ENCODE data around the gene DNAH14.
A peak's percentile ranks its signal among the peaks of the same experiment; 100 is the strongest.
"Not testable (repeated sequence)": the region's sequence is repeated elsewhere in the genome, so short reads cannot be mapped to it uniquely, and the experiment has no call there.

DNAH14 gene

DNA sequence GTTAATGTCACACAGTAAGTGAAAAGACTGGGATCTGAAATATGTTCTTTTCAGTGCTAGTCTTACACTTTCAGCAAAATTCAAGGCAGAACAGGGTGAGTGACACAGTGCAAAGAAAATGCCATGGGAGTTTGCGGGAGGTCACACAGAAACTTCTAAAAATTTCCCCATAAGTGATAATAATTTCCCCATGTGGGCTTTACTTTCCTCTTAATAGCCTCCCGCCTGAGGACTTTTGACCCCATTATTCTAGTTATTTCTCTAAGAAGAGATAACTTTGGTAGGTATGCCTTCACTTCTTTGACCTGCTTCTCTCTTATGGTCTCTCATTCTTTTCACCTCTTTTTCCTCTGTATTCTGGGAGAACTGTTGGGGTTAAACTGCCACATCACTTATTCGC lies 8.1 kb upstream of the DNAH14 start:
- no peak overlapping the region for H2BK5ac ChIP-seq (ENCODE audit: low read length)
- no peak overlapping the region for H3K18ac ChIP-seq (ENCODE audit: low read length)
- no peak for DNase-seq (ENCODE audit: low spot score)

DNA sequence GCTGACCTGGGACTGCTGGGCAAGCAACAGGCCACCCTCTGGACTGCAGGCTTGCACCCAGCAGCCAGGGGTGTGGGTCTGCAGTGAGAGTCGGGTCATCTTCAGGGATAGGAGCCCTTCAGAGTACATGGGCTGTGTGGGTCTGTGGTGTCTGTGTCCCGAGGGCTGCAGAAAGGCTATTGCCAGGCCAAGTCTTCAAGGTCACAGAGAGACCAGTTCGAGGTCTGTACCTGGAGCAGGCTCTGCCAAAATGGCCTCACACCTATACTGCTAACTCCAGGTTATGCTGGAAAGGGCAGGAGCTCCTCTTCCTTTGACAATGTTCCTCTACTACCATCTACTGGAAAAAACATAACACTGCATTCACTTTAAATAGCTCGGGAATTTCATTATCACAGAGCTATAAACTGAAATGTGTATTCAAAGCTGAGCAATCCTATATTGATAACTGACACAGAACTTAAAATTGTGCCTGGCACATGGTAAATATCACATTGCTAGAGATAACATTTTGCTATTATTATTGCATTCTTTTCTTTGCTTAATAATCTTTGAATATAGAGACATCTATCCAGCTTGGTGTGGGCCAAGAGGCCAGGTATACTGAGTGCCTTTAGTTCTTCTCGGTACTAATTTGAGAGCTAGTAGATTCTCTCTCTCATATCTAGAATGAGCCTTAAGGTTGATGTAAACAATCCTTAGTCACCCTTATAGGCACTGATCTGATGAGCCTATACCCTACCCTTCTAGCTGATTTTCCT lies 6.9 kb upstream of the DNAH14 start:
- Histone ChIP-seq H4K91ac (ENCODE audit: low read depth, low read length, poor library complexity) (no peak overlapping the region), H3K27me3 (ENCODE audit: control insufficient read depth in 3 of 3, insufficient read depth in 3 of 3, low read depth in 1 of 3, low read length in 3 of 3) (no peaks in the 10 kb centered on the region), H2BK120ac (ENCODE audit: low read depth, low read length) (no peak overlapping the region), H2AFZ (ENCODE audit: low read length) (no peak overlapping the region), H3K36me3 (replicated peaks in 1 of 2; ENCODE audit: control insufficient read depth in 2 of 2, insufficient read depth in 2 of 2, low read length in 2 of 2) (no peaks in the 10 kb centered on the region), H3K27ac (replicated peaks; ENCODE audit: low read length) (no peak overlapping the region), H4K8ac (ENCODE audit: low read depth, low read length) (no peak overlapping the region), H2BK15ac (ENCODE audit: low read length) (no peak overlapping the region), H3K79me1 (ENCODE audit: low read depth, low read length) (no peaks in the 10 kb centered on the region), H3K9me3 (replicated peaks in 1 of 2; ENCODE audit: control insufficient read depth in 2 of 2, insufficient read depth in 1 of 2, low read depth in 1 of 2, low read length in 2 of 2) (no peaks in the 10 kb centered on the region), H3K9ac (ENCODE audit: low read depth, low read length, poor library complexity) (no peak overlapping the region), H2BK12ac (ENCODE audit: low read length) (no peak overlapping the region), H3K23ac (ENCODE audit: low read depth, low read length, poor library complexity) (no peak overlapping the region), H2AK5ac (ENCODE audit: low read depth, low read length) (no peak overlapping the region), H3K14ac (ENCODE audit: low read length) (no peak overlapping the region), H3K4me1 (ENCODE audit: control insufficient read depth in 2 of 2, insufficient read depth in 1 of 2, low read depth in 1 of 2, low read length in 2 of 2) (no peaks in the 10 kb centered on the region), H2BK5ac (ENCODE audit: low read length) (no peak overlapping the region), H3K18ac (ENCODE audit: low read length) (peak overlapping the region; percentile 80), H3K4ac (ENCODE audit: low read length) (no peak overlapping the region), H3K4me3 (ENCODE audit: low read length in 2 of 2) (no peak overlapping the region), H3K4me2 (ENCODE audit: insufficient read depth, low read length, poor library complexity, severe bottlenecking) (no peak overlapping the region)
- DNase-seq (ENCODE audit: low spot score), result peak; percentile 33
- WGBS, 2 donors (ENCODE audit: extremely low coverage in 2 of 2, insufficient read length in 2 of 2, insufficient replicate concordance in 1 of 2), result no CpG with 5 or more reads among the region's 5 CpGs

More for the DNA sequence above, 8.1 kb upstream of the DNAH14 start:
- no peak overlapping the region for H4K8ac ChIP-seq (ENCODE audit: low read depth, low read length)
- no peak overlapping the region for H3K4me3 ChIP-seq (ENCODE audit: low read length in 2 of 2)
- H2BK15ac ChIP-seq (ENCODE audit: low read length), result no peak overlapping the region
- no peak overlapping the region for H3K14ac ChIP-seq (ENCODE audit: low read length)
- no peak overlapping the region for H3K4me2 ChIP-seq (ENCODE audit: insufficient read depth, low read length, poor library complexity, severe bottlenecking)
- no peak overlapping the region for H3K4ac ChIP-seq (ENCODE audit: low read length)
- H2AFZ ChIP-seq (ENCODE audit: low read length), result no peak overlapping the region
- no peak overlapping the region for H3K23ac ChIP-seq (ENCODE audit: low read depth, low read length, poor library complexity)
- no peaks in the 10 kb centered on the region for H3K9me3 ChIP-seq (replicated peaks in 1 of 2; ENCODE audit: control insufficient read depth in 2 of 2, insufficient read depth in 1 of 2, low read depth in 1 of 2, low read length in 2 of 2)
- no peak overlapping the region for H2BK120ac ChIP-seq (ENCODE audit: low read depth, low read length)
- no peak overlapping the region for H2BK12ac ChIP-seq (ENCODE audit: low read length)
- H3K27me3 ChIP-seq (ENCODE audit: control insufficient read depth in 3 of 3, insufficient read depth in 3 of 3, low read depth in 1 of 3, low read length in 3 of 3), result no peaks in the 10 kb centered on the region
- H3K9ac ChIP-seq (ENCODE audit: low read depth, low read length, poor library complexity), result no peak overlapping the region
- H4K91ac ChIP-seq (ENCODE audit: low read depth, low read length, poor library complexity), result no peak overlapping the region
- H3K4me1 ChIP-seq (ENCODE audit: control insufficient read depth in 2 of 2, insufficient read depth in 1 of 2, low read depth in 1 of 2, low read length in 2 of 2), result no peaks in the 10 kb centered on the region
- no peaks in the 10 kb centered on the region for H3K36me3 ChIP-seq (replicated peaks in 1 of 2; ENCODE audit: control insufficient read depth in 2 of 2, insufficient read depth in 2 of 2, low read length in 2 of 2)
- WGBS, 2 donors (ENCODE audit: extremely low coverage in 2 of 2, insufficient read length in 2 of 2, insufficient replicate concordance in 1 of 2), result no CpG with 5 or more reads among the region's 3 CpGs
- H3K79me1 ChIP-seq (ENCODE audit: low read depth, low read length), result no peaks in the 10 kb centered on the region
- no peak overlapping the region for H2AK5ac ChIP-seq (ENCODE audit: low read depth, low read length)
- no peak overlapping the region for H3K27ac ChIP-seq (replicated peaks; ENCODE audit: low read length)

DNA sequence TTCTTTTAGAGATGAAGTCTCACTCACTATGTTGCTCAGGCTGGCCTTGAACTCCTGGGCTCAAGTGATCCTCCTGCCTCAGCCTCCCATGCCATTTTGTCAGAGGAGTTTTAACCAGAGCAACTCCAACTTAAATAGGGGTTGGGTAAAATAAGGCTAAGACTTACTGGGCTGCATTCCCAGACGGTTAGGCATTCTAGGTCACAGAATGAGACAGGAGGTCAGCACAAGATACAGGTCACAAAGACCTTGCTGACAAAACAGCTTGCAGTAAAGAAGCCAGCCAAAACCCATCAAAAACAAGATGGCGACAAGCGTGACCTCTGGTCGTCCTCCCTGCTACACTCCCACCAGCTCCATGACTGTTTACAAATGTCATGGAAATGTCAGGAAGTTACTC lies 5.7 kb upstream of the DNAH14 start:
- no peak overlapping the region for H3K18ac ChIP-seq (ENCODE audit: low read length)
- no peak overlapping the region for H3K9ac ChIP-seq (ENCODE audit: low read depth, low read length, poor library complexity)
- no peaks in the 10 kb centered on the region for H3K36me3 ChIP-seq (replicated peaks in 1 of 2; ENCODE audit: control insufficient read depth in 2 of 2, insufficient read depth in 2 of 2, low read length in 2 of 2)
- no peak overlapping the region for H3K4me2 ChIP-seq (ENCODE audit: insufficient read depth, low read length, poor library complexity, severe bottlenecking)
- H3K27ac ChIP-seq (replicated peaks; ENCODE audit: low read length), result no peak overlapping the region
- H3K4ac ChIP-seq (ENCODE audit: low read length), result no peak overlapping the region
- H2BK120ac ChIP-seq (ENCODE audit: low read depth, low read length), result no peak overlapping the region
- no CpG with 5 or more reads among the region's 4 CpGs for WGBS, 2 donors (ENCODE audit: extremely low coverage in 2 of 2, insufficient read length in 2 of 2, insufficient replicate concordance in 1 of 2)
- H3K4me3 ChIP-seq (ENCODE audit: low read length in 2 of 2), result no peak overlapping the region
- no peaks in the 10 kb centered on the region for H3K27me3 ChIP-seq (ENCODE audit: control insufficient read depth in 3 of 3, insufficient read depth in 3 of 3, low read depth in 1 of 3, low read length in 3 of 3)
- no peak overlapping the region for H3K23ac ChIP-seq (ENCODE audit: low read depth, low read length, poor library complexity)
- no peak overlapping the region for H2BK15ac ChIP-seq (ENCODE audit: low read length)
- no peaks in the 10 kb centered on the region for H3K79me1 ChIP-seq (ENCODE audit: low read depth, low read length)
- no peak overlapping the region for H2BK5ac ChIP-seq (ENCODE audit: low read length)
- no peak overlapping the region for H3K14ac ChIP-seq (ENCODE audit: low read length)
- H2BK12ac ChIP-seq (ENCODE audit: low read length), result no peak overlapping the region
- H4K8ac ChIP-seq (ENCODE audit: low read depth, low read length), result no peak overlapping the region
- no peaks in the 10 kb centered on the region for H3K9me3 ChIP-seq (replicated peaks in 1 of 2; ENCODE audit: control insufficient read depth in 2 of 2, insufficient read depth in 1 of 2, low read depth in 1 of 2, low read length in 2 of 2)
- H4K91ac ChIP-seq (ENCODE audit: low read depth, low read length, poor library complexity), result no peak overlapping the region
- no peak overlapping the region for H2AK5ac ChIP-seq (ENCODE audit: low read depth, low read length)
- DNase-seq (ENCODE audit: low spot score), result no peak
- no peak overlapping the region for H2AFZ ChIP-seq (ENCODE audit: low read length)
- H3K4me1 ChIP-seq (ENCODE audit: control insufficient read depth in 2 of 2, insufficient read depth in 1 of 2, low read depth in 1 of 2, low read length in 2 of 2), result no peaks in the 10 kb centered on the region

DNA sequence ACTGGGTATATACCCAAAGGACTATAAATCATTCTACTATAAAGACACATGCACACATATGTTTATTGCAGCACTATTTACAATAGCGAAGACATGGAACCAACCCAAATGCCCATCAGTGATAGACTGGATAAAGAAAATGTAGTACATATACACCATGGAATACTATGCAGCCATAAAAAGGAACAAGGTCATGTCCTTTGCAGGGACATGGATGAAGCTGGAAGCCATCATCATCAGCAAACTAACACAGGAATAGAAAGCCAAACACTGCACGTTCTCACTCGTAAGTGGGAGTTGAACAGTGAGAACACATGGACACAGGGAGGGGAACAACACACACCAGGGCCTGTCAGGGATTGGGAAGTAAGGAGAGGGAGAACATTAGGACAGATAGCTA lies 1.8 kb upstream of the DNAH14 start:
- not testable (repeated sequence) for H4K8ac ChIP-seq (ENCODE audit: low read depth, low read length)

More for the DNA sequence above, 1.8 kb upstream of the DNAH14 start:
- H2BK5ac ChIP-seq (ENCODE audit: low read length); H4K91ac ChIP-seq (ENCODE audit: low read depth, low read length, poor library complexity); H2AFZ ChIP-seq (ENCODE audit: low read length); H3K4me3 ChIP-seq (ENCODE audit: low read length in 2 of 2); H3K4me1 ChIP-seq (ENCODE audit: control insufficient read depth in 2 of 2, insufficient read depth in 1 of 2, low read depth in 1 of 2, low read length in 2 of 2); H3K23ac ChIP-seq (ENCODE audit: low read depth, low read length, poor library complexity); H2BK15ac ChIP-seq (ENCODE audit: low read length); H2AK5ac ChIP-seq (ENCODE audit: low read depth, low read length); H3K4me2 ChIP-seq (ENCODE audit: insufficient read depth, low read length, poor library complexity, severe bottlenecking); H3K27me3 ChIP-seq (ENCODE audit: control insufficient read depth in 3 of 3, insufficient read depth in 3 of 3, low read depth in 1 of 3, low read length in 3 of 3); H3K27ac ChIP-seq (replicated peaks; ENCODE audit: low read length); H3K9me3 ChIP-seq (replicated peaks in 1 of 2; ENCODE audit: control insufficient read depth in 2 of 2, insufficient read depth in 1 of 2, low read depth in 1 of 2, low read length in 2 of 2); H3K9ac ChIP-seq (ENCODE audit: low read depth, low read length, poor library complexity); H3K14ac ChIP-seq (ENCODE audit: low read length); H3K79me1 ChIP-seq (ENCODE audit: low read depth, low read length); H2BK120ac ChIP-seq (ENCODE audit: low read depth, low read length); H3K36me3 ChIP-seq (replicated peaks in 1 of 2; ENCODE audit: control insufficient read depth in 2 of 2, insufficient read depth in 2 of 2, low read length in 2 of 2); DNase-seq (ENCODE audit: low spot score); H3K18ac ChIP-seq (ENCODE audit: low read length); H3K4ac ChIP-seq (ENCODE audit: low read length); H2BK12ac ChIP-seq (ENCODE audit: low read length): not testable (repeated sequence)
- WGBS, 2 donors (ENCODE audit: extremely low coverage in 2 of 2, insufficient read length in 2 of 2, insufficient replicate concordance in 1 of 2), result no CpG with 5 or more reads among the region's 3 CpGs

Measured in neuronal stem cell (in vitro differentiated cells).